HG02588 (cell line): ENCODE measurements around the gene ZC3H10.
"Not testable (repeated sequence)": the region's sequence is repeated elsewhere in the genome, so short reads cannot be mapped to it uniquely, and the experiment has no call there.

Source experiments
- ATAC-seq: cut with Tn5 transposase; IDR thresholded peaks from one replicate; pipeline ENCODE4 v1.9.1; 2021; ENCODE audit warnings: mild to moderate bottlenecking, moderate library complexity; ENCODE audit not compliant: unreplicated experiment

Gene ZC3H10

GRCh38 chr12:56102683-56103065 lies 15.4 kb upstream of the ZC3H10 start:
- no peak for ATAC-seq

- no peak for ATAC-seq
These were observed 14.9 kb upstream of the ZC3H10 start for GRCh38 chr12:56103066-56103711.

GRCh38 chr12:56103823-56104108 lies 14.3 kb upstream of the ZC3H10 start:
- ATAC-seq = no peak

- peak; percentile 95 for ATAC-seq
These were observed 13.8 kb upstream of the ZC3H10 start, which contains the start of gene PA2G4 for GRCh38 chr12:56104109-56104814. TSS of gene PA2G4 (plus strand) at chr12:56104559. CDS start at chr12:56104738, 179 bp downstream.

GRCh38 chr12:56104815-56105608 lies 13.1 kb upstream of the ZC3H10 start:
- ATAC-seq = peak; percentile 7

- no peak for ATAC-seq
These were observed 12.5 kb upstream of the ZC3H10 start for GRCh38 chr12:56105609-56105902.

GRCh38 chr12:56107242-56107641 lies 10.8 kb upstream of the ZC3H10 start:
- no peak for ATAC-seq

GRCh38 chr12:56110571-56110970 lies 7.5 kb upstream of the ZC3H10 start:
- ATAC-seq = no peak

GRCh38 chr12:56114084-56114483 lies 4.0 kb upstream of the ZC3H10 start:
- ATAC-seq = no peak

GRCh38 chr12:56115329-56115728 lies 2.7 kb upstream of the ZC3H10 start:
- ATAC-seq = no peak

- peak; percentile 44 for ATAC-seq
These were observed 1.6 kb upstream of the ZC3H10 start, which contains the start of gene RPL41 for GRCh38 chr12:56116267-56117081. TSS of gene RPL41 (plus strand) at chr12:56116633.

GRCh38 chr12:56117082-56117706 lies 872 bp upstream of the ZC3H10 start:
- not testable (repeated sequence) for ATAC-seq

- ATAC-seq = no peak
These were observed 757 bp downstream of the ZC3H10 start for GRCh38 chr12:56118688-56119357.

- ATAC-seq = no peak
These were observed 1.3 kb downstream of the ZC3H10 start for GRCh38 chr12:56119361-56119796.

GRCh38 chr12:56120158-56120846 lies 2.2 kb downstream of the ZC3H10 start:
- no peak for ATAC-seq

- ATAC-seq = no peak
These were observed 3.3 kb downstream of the ZC3H10 start for GRCh38 chr12:56121204-56121870.

- no peak for ATAC-seq
These were observed 4.6 kb downstream of the ZC3H10 start for GRCh38 chr12:56122637-56123036.

GRCh38 chr12:56124133-56124532 lies 6.1 kb downstream of the ZC3H10 start:
- no peak for ATAC-seq

- ATAC-seq = no peak
These were observed 8.7 kb downstream of the ZC3H10 start for GRCh38 chr12:56126732-56127239.
